ENCODE measurements around the gene NEO1. TPM values are rescaled to one million over a fixed set of nuclear protein-coding genes. Genes with fewer than 3 reads are reported as not detected.

Gene NEO1
- total RNA-seq, 4 donors from 2014 or later = 12.7 to 30.5 (median 16.4) TPM

GRCh38 chr15:73286311-73286710 is 234.0 kb downstream of the NEO1 start:
- TF ChIP-seq, protein P1, sequence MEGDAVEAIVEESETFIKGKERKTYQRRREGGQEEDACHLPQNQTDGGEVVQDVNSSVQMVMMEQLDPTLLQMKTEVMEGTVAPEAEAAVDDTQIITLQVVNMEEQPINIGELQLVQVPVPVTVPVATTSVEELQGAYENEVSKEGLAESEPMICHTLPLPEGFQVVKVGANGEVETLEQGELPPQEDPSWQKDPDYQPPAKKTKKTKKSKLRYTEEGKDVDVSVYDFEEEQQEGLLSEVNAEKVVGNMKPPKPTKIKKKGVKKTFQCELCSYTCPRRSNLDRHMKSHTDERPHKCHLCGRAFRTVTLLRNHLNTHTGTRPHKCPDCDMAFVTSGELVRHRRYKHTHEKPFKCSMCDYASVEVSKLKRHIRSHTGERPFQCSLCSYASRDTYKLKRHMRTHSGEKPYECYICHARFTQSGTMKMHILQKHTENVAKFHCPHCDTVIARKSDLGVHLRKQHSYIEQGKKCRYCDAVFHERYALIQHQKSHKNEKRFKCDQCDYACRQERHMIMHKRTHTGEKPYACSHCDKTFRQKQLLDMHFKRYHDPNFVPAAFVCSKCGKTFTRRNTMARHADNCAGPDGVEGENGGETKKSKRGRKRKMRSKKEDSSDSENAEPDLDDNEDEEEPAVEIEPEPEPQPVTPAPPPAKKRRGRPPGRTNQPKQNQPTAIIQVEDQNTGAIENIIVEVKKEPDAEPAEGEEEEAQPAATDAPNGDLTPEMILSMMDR (IDR thresholded peaks at IDR 0.05; ENCODE audit: low read depth) = no peak

- TF ChIP-seq, protein P1 (IDR thresholded peaks at IDR 0.05; ENCODE audit: low read depth) = no peak
Observed at GRCh38 chr15:73287019-73287418, 234.8 kb downstream of the NEO1 start.

- TF ChIP-seq, protein P1 (IDR thresholded peaks at IDR 0.05; ENCODE audit: low read depth) = no peak
Observed at GRCh38 chr15:73291441-73291840, 239.2 kb downstream of the NEO1 start.

DNA sequence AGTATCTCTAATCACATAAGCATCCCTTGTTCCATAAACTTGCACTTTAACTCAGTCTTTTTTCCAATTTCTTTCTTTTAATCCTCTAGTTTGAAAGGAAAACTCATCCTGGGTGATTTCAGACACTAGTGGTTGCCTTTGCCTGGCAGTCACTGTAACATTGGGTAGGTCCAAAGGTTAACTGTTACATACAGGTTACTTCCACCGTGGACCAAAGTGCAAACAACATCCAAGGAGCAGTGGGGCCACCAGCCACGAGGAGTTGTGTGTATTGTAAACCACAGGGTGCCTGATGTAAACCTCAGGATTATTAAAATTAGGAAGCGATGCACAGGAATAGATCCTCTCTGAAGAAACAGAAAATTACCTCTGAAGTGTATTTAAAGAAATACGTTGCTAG is 241.5 kb downstream of the NEO1 start:
- TF ChIP-seq, protein P1 (IDR thresholded peaks at IDR 0.05; ENCODE audit: low read depth) = no peak

DNA sequence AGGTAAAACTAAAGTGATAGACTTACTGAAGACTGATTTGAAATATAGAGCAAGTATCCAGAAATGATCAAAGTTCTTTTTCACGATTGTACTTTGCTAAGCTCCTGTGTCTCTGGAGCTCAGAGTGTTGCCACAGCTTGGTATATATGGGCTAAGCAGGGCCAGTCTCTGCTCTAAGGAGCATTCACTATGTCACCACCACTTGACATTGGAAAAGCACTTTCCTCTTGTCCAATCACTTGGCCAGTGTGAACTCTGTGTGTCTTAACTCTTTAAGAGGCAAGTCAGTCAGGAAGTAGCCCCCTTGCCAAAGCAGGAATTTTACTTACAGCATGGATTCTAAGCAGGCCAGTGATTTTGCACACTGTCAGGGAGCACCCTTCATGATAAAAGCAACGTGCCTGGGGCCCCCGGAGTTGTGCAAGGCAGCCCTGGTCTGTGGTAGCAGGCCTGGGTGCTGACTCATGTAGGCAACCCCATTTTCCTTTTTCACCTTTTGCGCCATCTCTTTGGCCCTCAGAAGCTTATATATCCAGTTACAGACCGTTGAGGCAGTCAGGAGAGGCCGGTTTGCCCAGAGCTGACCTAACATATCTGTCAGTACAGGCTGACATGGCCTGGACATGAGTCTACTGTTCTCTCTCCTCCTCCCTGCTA is 243.5 kb downstream of the NEO1 start:
- TF ChIP-seq, protein P1 (IDR thresholded peaks at IDR 0.05; ENCODE audit: low read depth) = no peak

DNA sequence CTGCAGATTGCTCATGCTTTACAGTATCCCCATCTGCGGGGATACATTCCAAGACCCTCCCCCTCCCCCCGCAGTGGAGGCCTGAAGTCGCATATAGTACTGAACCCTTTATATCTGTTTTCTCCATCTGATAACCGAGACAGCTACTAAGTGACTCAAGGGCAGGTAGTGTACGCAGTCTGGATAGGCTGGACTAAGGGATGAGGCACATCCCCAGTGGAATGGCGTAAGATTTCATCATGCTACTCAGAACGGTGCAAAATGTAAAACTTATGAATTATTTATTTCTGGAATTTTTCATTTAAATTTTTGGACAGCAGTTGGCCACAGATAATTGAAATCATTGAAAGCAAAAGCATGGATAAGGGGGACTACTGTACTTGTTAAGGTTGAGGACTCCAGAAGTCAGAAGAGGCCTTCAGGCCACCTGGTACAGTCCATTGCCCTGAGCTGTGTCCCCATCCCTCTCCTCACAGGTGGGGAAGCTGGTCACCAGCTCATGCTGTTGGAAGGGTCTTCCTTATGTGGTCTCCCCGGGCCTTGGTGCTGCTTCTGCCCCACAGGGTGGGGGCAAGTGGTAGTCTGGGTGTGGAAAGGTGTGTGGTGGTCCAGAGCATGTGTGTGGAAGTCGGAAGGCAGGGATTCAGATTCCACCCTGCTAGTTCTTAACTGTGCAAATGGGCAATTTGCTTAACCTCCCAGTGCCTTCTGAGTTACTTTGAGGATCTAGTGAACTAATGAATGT is 244.5 kb downstream of the NEO1 start:
- TF ChIP-seq, protein P1 (IDR thresholded peaks at IDR 0.05; ENCODE audit: low read depth) = no peak

DNA sequence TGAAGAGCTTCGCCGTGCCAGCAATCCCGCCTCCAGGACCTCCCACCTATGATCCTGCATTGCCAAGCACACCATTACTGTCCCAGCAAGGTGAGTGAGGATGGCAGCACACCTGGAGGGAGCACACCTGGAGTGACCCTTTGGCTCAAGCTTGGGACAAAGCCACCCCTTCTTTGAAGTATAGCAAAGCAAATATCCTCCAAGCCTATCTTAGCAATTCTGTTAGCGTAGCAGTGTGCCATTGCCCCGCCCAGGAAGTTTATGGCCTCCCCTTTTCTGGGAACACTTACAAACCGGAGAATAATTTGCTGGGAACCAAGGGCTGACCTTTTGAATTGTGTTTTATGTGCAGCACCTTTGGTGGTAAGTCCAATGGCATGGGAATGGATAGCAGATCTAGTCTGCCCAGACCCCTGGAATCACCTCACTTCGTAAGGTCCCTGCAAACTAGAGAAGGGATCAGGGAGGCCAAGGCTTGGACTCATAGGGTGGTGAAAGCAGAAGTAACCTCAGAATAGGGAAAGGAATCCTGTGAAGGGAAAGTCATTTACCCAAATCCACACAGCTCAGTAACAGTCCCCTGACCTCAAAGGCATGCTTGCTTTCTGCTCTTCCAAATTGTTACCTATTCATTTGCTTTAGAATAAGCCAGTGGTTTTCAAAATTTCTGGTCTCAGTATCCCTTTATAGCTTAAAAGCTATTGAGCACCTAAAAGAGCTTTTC is 246.4 kb downstream of the NEO1 start:
- TF ChIP-seq, protein P1 (IDR thresholded peaks at IDR 0.05; ENCODE audit: low read depth) = no peak

Measured in subcutaneous adipose tissue (tissue), 4 donors.